ENCODE measurements around the gene EXOC3L4.

EXOC3L4 gene

DNA sequence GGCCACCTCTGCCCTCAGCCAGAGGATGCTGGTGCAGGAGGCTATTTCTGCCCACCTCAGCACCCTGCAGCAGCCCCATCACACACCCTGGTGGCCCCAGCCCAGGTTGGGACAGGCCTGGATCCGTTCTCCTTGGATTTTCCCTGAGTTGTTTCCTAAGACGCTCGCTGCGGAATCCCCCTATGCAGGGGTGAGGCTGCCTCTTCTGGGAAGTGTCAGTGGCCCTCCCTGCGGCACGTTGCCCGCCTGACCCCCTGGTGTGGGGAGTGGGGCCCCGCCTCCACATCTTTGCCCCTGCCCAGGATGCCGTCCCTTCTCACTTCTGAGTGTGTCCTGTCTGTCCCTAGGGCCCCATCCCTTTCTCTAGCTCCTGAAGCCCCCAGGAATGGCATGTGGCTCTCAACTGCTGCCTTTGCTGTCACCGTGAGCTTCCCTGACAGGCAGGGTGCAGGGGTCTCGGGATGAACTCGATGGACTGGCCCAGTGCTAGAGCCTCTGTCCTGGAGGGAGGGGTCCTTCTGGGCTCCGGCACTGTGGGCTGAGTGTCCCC, 594 bp upstream of the EXOC3L4 start:
- Mint-ChIP-seq H3K36me3 (ENCODE audit: low read depth) (no peaks in the 10 kb centered on the region), H3K9me3 (no peaks in the 10 kb centered on the region), H3K4me3 (no peak overlapping the region), H3K27me3 (peaks cover 8% of the 10 kb centered on the region), H3K27ac (no peak overlapping the region), H3K4me1 (ENCODE audit: low read depth) (peaks cover 7% of the 10 kb centered on the region)
- DNase-seq: no peak

DNA sequence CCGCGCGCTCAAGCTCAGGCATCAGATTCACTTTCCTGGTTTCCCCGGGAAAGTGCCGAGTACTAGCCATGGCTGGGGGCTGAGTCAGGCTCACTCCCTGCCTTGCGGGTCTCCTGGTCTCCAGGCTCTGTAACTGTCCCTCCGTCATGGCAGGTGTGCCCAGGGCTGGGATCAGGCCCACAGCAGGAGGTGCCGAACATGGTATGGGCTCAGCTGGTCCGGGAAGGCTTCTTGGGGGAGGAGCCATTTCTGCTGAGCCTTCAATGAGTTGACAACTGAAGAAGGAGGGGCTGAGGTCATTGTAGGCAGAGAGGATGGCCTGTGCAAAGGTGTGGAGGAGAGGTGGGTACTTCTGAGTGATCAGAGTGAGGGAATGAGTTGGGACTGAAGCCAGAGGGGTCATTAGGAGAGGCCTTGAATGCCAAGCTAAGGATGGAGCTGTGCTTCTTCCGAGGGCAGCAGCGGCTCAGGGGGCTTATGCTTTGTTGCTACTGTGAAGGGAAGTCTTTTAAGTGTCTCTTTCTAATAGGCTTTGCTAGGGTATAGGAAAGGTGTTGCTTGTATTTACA, 769 bp downstream of the EXOC3L4 start:
- no peaks in the 10 kb centered on the region for H3K36me3 Mint-ChIP-seq (ENCODE audit: low read depth)
- no peaks in the 10 kb centered on the region for H3K9me3 Mint-ChIP-seq

GRCh38 chr14:103096387-103096786, 1.9 kb downstream of the EXOC3L4 start:
- Mint-ChIP-seq H3K4me1 (ENCODE audit: low read depth) (peaks cover 2% of the 10 kb centered on the region), H3K27ac (no peak overlapping the region), H3K4me3 (no peak overlapping the region), H3K36me3 (ENCODE audit: low read depth) (no peaks in the 10 kb centered on the region), H3K27me3 (peaks cover 11% of the 10 kb centered on the region), H3K9me3 (no peaks in the 10 kb centered on the region)
- no peak for DNase-seq

More for the DNA sequence above, 769 bp downstream of the EXOC3L4 start:
- DNase-seq: no peak
- H3K27me3 Mint-ChIP-seq: peaks cover 12% of the 10 kb centered on the region
- peaks cover 7% of the 10 kb centered on the region for H3K4me1 Mint-ChIP-seq (ENCODE audit: low read depth)
- no peak overlapping the region for H3K4me3 Mint-ChIP-seq
- H3K27ac Mint-ChIP-seq: no peak overlapping the region

GRCh38 chr14:103097244-103097993, 2.9 kb downstream of the EXOC3L4 start:
- Mint-ChIP-seq H3K4me3 (no peak overlapping the region), H3K27ac (no peak overlapping the region), H3K36me3 (ENCODE audit: low read depth) (no peaks in the 10 kb centered on the region), H3K27me3 (peaks cover 19% of the 10 kb centered on the region), H3K9me3 (no peaks in the 10 kb centered on the region), H3K4me1 (ENCODE audit: low read depth) (no peaks in the 10 kb centered on the region)
- no peak for DNase-seq

DNA sequence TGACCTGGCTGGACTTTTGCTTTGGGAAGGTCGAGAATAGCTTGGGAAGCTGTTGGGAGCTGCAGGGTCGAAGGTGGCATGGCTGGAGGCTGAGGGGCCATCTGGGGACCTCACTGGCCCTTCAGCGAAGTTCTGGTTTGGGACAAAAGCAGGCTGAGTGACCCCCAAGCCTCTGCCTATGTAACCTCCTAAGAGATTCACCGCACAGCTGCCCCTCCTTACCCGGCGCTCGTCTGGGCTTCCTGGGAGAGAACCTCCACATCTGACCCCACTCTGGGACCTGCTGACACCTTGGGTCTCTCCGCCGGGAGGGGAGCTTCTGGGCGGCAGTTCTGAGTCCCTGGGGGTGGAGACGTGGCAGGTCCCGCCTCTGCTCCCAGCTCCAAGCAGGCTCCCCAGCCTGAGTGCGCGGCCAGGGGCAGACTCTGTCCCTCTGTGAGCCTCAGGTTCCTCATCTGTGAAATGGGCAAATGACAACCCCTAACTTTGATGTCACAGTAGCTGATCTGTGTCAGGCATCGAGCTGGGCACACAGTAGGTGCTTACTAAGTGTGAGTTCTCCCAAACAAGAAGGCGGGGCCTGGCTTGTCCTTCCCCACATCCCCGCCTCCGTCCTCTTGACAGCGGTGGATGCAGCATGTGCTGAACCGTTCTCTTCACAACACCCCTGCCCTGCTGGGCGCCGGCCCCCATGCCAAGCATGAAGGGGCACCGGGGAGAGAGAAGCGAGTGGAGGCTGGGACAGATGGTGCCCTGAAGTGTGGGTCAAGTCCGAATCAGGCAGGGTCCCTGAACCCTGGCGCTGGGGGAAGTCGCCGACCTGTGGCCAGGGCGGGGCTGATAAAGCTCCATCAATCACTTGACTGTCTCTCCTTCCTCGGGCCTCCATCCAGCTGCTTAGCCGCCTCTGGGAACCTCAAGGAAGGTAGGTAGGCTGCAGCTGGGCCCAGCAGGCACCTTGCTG, 3.8 kb downstream of the EXOC3L4 start:
- H3K4me1 Mint-ChIP-seq (ENCODE audit: low read depth): no peaks in the 10 kb centered on the region
- H3K27me3 Mint-ChIP-seq: peaks cover 26% of the 10 kb centered on the region
- no peaks in the 10 kb centered on the region for H3K9me3 Mint-ChIP-seq
- H3K4me3 Mint-ChIP-seq: no peak overlapping the region
- no peaks in the 10 kb centered on the region for H3K36me3 Mint-ChIP-seq (ENCODE audit: low read depth)
- no peak for DNase-seq
- no peak overlapping the region for H3K27ac Mint-ChIP-seq

DNA sequence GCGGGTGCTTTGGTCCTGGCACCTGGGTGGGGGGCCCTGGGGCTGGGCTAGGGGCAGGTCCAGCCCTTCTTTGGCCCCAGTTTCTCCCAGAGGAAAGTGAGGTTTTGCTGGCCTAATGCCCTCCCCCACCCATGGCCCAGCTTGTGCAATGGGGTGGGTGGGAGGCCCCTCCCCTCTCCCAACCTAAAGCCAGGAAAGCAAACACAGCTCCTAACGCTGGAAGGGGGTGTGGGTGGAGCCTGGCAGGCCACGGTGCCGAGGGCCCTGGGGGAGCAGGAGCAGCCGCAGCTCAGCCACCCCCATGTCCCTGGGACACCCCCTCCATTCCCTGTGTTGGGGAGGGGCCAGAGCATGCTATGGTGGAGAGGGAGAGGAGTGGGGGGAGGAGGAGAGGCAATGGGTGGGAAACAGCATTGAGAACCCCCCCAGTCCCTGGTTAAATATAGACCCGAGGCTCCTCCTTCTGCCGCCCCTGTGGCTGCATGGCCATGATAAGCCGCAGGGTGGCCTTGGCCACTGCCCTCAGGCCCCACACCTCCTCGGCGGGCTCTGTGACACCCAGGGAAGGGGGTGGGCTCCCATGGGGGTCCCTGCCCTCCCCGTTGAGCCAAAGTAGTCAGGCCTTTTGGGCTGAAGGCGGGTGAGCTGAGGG, 4.7 kb downstream of the EXOC3L4 start:
- Mint-ChIP-seq H3K27ac (no peak overlapping the region), H3K27me3 (peaks cover 31% of the 10 kb centered on the region), H3K9me3 (no peaks in the 10 kb centered on the region), H3K4me3 (no peak overlapping the region), H3K4me1 (ENCODE audit: low read depth) (peaks cover 2% of the 10 kb centered on the region), H3K36me3 (ENCODE audit: low read depth) (no peaks in the 10 kb centered on the region)
- DNase-seq: no peak

DNA sequence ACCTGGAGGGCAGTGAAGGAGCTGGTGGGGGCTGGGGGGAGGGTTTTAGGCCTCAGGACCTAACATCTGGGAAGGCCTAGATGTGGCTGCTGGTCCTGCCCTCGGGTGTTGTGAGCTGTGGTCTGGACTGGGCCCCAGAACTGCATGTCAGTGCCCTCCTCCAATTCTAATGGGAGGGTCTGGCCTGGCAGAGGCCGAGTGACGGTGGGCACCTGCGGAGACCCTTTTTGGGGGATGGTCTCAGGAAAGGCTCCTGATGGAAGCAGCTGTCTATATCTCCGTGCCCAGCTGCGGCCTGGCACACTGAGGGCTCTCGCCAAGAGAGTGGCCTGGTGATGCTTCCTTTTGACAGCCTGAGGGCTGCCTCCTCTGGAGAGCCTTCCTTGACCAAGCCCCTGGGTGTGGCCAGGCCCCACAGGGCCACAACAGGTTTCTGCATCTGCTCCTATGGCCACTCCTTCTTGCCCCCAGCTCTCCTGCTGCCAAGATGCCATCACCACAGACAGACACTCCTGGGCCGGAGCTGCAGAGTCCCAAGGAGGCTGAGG, 5.3 kb downstream of the EXOC3L4 start:
- DNase-seq: no peak
- peaks cover 36% of the 10 kb centered on the region for H3K27me3 Mint-ChIP-seq
- H3K4me3 Mint-ChIP-seq: no peak overlapping the region
- no peaks in the 10 kb centered on the region for H3K36me3 Mint-ChIP-seq (ENCODE audit: low read depth)
- H3K4me1 Mint-ChIP-seq (ENCODE audit: low read depth): peaks cover 3% of the 10 kb centered on the region
- no peaks in the 10 kb centered on the region for H3K9me3 Mint-ChIP-seq
- no peak overlapping the region for H3K27ac Mint-ChIP-seq

GRCh38 chr14:103100281-103101121, 6.0 kb downstream of the EXOC3L4 start:
- Mint-ChIP-seq H3K27me3 (peaks cover 43% of the 10 kb centered on the region), H3K9me3 (no peaks in the 10 kb centered on the region), H3K36me3 (ENCODE audit: low read depth) (no peaks in the 10 kb centered on the region), H3K4me1 (ENCODE audit: low read depth) (peaks cover 8% of the 10 kb centered on the region), H3K4me3 (no peak overlapping the region), H3K27ac (no peak overlapping the region)
- no peak for DNase-seq

- Mint-ChIP-seq H3K27me3 (peaks cover 52% of the 10 kb centered on the region), H3K27ac (no peak overlapping the region), H3K9me3 (no peaks in the 10 kb centered on the region), H3K36me3 (ENCODE audit: low read depth) (no peaks in the 10 kb centered on the region), H3K4me3 (no peak overlapping the region), H3K4me1 (ENCODE audit: low read depth) (peaks cover 8% of the 10 kb centered on the region)
- DNase-seq: no peak
Observed at GRCh38 chr14:103101257-103101962, 6.9 kb downstream of the EXOC3L4 start.

GRCh38 chr14:103101963-103102688, 7.6 kb downstream of the EXOC3L4 start:
- Mint-ChIP-seq H3K27me3 (peaks cover 55% of the 10 kb centered on the region), H3K9me3 (no peaks in the 10 kb centered on the region), H3K4me1 (ENCODE audit: low read depth) (peaks cover 8% of the 10 kb centered on the region)

DNA sequence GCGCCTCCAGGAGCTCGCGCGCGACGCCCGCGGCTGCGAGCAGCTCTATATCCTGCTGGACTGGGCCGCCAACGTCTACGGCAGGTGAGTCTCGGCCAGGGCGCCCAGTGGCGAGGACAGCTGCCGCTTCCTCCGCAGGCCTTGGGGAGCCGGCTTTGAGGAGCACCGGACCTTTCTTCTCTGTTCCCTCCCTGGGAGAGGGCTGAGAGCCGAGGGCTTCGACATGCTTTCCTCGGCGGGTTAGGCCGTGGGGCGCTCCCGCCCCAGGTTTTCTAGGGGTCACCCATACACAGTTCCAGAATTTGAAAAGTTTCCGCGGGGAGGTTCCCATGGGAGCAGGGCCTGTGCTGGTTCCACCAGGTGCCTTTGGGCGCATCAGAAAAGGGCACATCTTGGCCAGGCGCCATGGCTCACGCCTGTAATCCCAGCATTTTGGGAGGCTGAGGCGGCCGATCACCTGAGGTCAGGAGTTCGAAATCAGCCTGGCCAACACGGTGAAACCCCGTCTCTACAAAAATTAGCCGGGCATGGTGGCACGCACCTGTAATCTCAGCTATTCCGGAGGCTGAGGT, 8.2 kb downstream of the EXOC3L4 start:
- no peak for DNase-seq
- H3K4me1 Mint-ChIP-seq (ENCODE audit: low read depth): peaks cover 8% of the 10 kb centered on the region
- no peak overlapping the region for H3K27ac Mint-ChIP-seq
- no peaks in the 10 kb centered on the region for H3K9me3 Mint-ChIP-seq
- peaks cover 55% of the 10 kb centered on the region for H3K27me3 Mint-ChIP-seq
- no peaks in the 10 kb centered on the region for H3K36me3 Mint-ChIP-seq (ENCODE audit: low read depth)
- H3K4me3 Mint-ChIP-seq: no peak overlapping the region

More at GRCh38 chr14:103101963-103102688, 7.6 kb downstream of the EXOC3L4 start:
- H3K27ac Mint-ChIP-seq: no peak overlapping the region
- no peak overlapping the region for H3K4me3 Mint-ChIP-seq
- no peaks in the 10 kb centered on the region for H3K36me3 Mint-ChIP-seq (ENCODE audit: low read depth)
- no peak for DNase-seq

Data from activated T-cell treated with anti-CD3 and anti-CD28 coated beads, Interleukin-2, amount 50 U/mL, for 24 hours (primary cell).